Vagina (tissue), 2 donors: ENCODE measurements around the gene HSPB3.

Experiments used
- CTCF ChIP-seq, 3 experiments: fragments of 450-650 bp in 2 of 3; fragments of 200-600 bp in 1 of 3; sonication (generic) in 1 of 3; IDR thresholded peaks; one replicate each; pipeline ENCODE4 v1.5.1; 2017 to 2019; ENCODE audit warnings: antibody characterized with exemption in 3 of 3, mild to moderate bottlenecking in 2 of 3, moderate library complexity in 2 of 3
- POLR2AphosphoS5 ChIP-seq, 2 donors: sonication (generic); formaldehyde crosslinking; IDR thresholded peaks; one replicate each; pipeline ENCODE4 v1.9.0; 2017; ENCODE audit warnings: antibody characterized with exemption in 2 of 2, mild to moderate bottlenecking in 2 of 2, low read depth in 1 of 2; ENCODE audit not compliant: insufficient read depth in 1 of 2

GRCh38 chr5:54491326-54491725 is 35.8 kb downstream of the HSPB3 start:
- TF ChIP-seq CTCF (IDR thresholded peaks at IDR 0.05) (no peak), POLR2AphosphoS5 (IDR thresholded peaks at IDR 0.05; ENCODE audit: insufficient read depth in 1 of 2, low read depth in 1 of 2) (no peak)
